Loucy (cell line): ENCODE measurements around the gene MTF1.

Source experiments
- H2AFZ ChIP-seq: fragments of 200-600 bp; sonication (generic); 2 replicates; pipeline ENCODE4 v1.6.0; 2016; ENCODE audit warnings: antibody characterized with exemption, mild to moderate bottlenecking, low read length, moderate library complexity
- H3F3A ChIP-seq: fragments of 200-600 bp; 2 replicates; pipeline ENCODE4 v1.6.0; 2016; ENCODE audit warnings: antibody characterized with exemption, low read depth, mild to moderate bottlenecking
- H3K27me3 ChIP-seq: fragments of 200-600 bp; sonication (generic); 2 replicates; pipeline ENCODE4 v1.6.1; 2014; ENCODE audit warnings: low read length, mild to moderate bottlenecking; ENCODE audit not compliant: insufficient read depth, poor library complexity, severe bottlenecking
- H3K36me3 ChIP-seq: fragments of 200-600 bp; sonication (generic); 2 replicates; pipeline ENCODE4 v1.6.1; 2016; ENCODE audit warnings: low read length; ENCODE audit not compliant: insufficient read depth
- H3K4me1 ChIP-seq: fragments of 200-600 bp; sonication (generic); 2 replicates; pipeline ENCODE4 v1.5.1; 2014; ENCODE audit warnings: low read length, mild to moderate bottlenecking; ENCODE audit not compliant: insufficient read depth, poor library complexity, severe bottlenecking
- H3K4me2 ChIP-seq: fragments of 200-600 bp; sonication (generic); 2 replicates; pipeline ENCODE4 v1.6.0; 2014; ENCODE audit warnings: antibody characterized with exemption, low read length, low read depth, mild to moderate bottlenecking; ENCODE audit not compliant: poor library complexity, severe bottlenecking
- H3K4me3 ChIP-seq: fragments of 200-600 bp; sonication (generic); 2 replicates; pipeline ENCODE4 v1.5.1; 2014; ENCODE audit warnings: low read length, mild to moderate bottlenecking, mixed read lengths; ENCODE audit not compliant: poor library complexity, severe bottlenecking
- H3K79me2 ChIP-seq: fragments of 200-600 bp; sonication (generic); 2 replicates; pipeline ENCODE4 v1.6.1; 2014; ENCODE audit warnings: low read length; ENCODE audit not compliant: insufficient read depth
- H3K9ac ChIP-seq: fragments of 200-600 bp; sonication (generic); 2 replicates; pipeline ENCODE4 v1.6.0; 2014; ENCODE audit warnings: mild to moderate bottlenecking, low read depth, low read length, moderate library complexity; ENCODE audit not compliant: poor library complexity, severe bottlenecking
- H3K9me2 ChIP-seq: fragments of 200-600 bp; sonication (generic); replicated peaks from 2 replicates; pipeline ENCODE4 v1.6.1; 2016; ENCODE audit warnings: low read depth, low read length, mixed read lengths
- H3K9me3 ChIP-seq: fragments of 200-600 bp; sonication (generic); 2 replicates; pipeline ENCODE4 v1.6.1; 2014; ENCODE audit warnings: mild to moderate bottlenecking, antibody characterized with exemption, low read length, low read depth; ENCODE audit not compliant: insufficient read depth
- H4K20me1 ChIP-seq: fragments of 200-600 bp; sonication (generic); 2 replicates; pipeline ENCODE4 v1.6.0; 2014; ENCODE audit warnings: antibody characterized with exemption, low read length, mild to moderate bottlenecking; ENCODE audit not compliant: insufficient read depth, poor library complexity, severe bottlenecking
- CTCF ChIP-seq: fragments of 200-600 bp; sonication (generic); conservative IDR thresholded peaks from 2 replicates; pipeline ENCODE4 v1.5.1; 2014; ENCODE audit warnings: mild to moderate bottlenecking, antibody characterized with exemption, low read length
- EZH2phosphoT487 ChIP-seq: fragments of 200-600 bp; IDR thresholded peaks from 2 replicates; pipeline ENCODE4 v1.6.1; 2018; ENCODE audit warnings: antibody characterized with exemption, mild to moderate bottlenecking, moderate library complexity, borderline replicate concordance

The MTF1 gene

GRCh38 chr1:37844536-37844935 is 14.9 kb downstream of the MTF1 start:
- no peak overlapping the region for H3K4me2 ChIP-seq
- H2AFZ ChIP-seq, result no peak overlapping the region
- H3F3A ChIP-seq, result no peaks in the 10 kb centered on the region
- H3K4me1 ChIP-seq, result peaks cover 9% of the 10 kb centered on the region
- H4K20me1 ChIP-seq, result no peaks in the 10 kb centered on the region
- H3K79me2 ChIP-seq, result peaks cover 26% of the 10 kb centered on the region; the same call in 1 of the 2 replicates
- TF ChIP-seq CTCF (no peak), EZH2phosphoT487 (no peak)
- H3K27me3 ChIP-seq, result no peaks in the 10 kb centered on the region
- H3K4me3 ChIP-seq, result no peak overlapping the region
- H3K9me3 ChIP-seq, result no peaks in the 10 kb centered on the region
- no peak overlapping the region for H3K9ac ChIP-seq
- no peaks in the 10 kb centered on the region for H3K9me2 ChIP-seq
- peaks cover 15% of the 10 kb centered on the region; the same call in 1 of the 2 replicates for H3K36me3 ChIP-seq

- Histone ChIP-seq H3K4me3 (no peak overlapping the region), H3K9me3 (no peaks in the 10 kb centered on the region), H3K9ac (no peak overlapping the region), H3F3A (no peaks in the 10 kb centered on the region), H3K9me2 (no peaks in the 10 kb centered on the region), H3K27me3 (no peaks in the 10 kb centered on the region), H3K4me2 (no peak overlapping the region), H3K79me2 (peaks cover 5% of the 10 kb centered on the region; the same call in 1 of the 2 replicates), H3K4me1 (peaks cover 4% of the 10 kb centered on the region), H2AFZ (no peak overlapping the region), H4K20me1 (no peaks in the 10 kb centered on the region), H3K36me3 (peaks cover 33% of the 10 kb centered on the region; the same call in 1 of the 2 replicates)
- TF ChIP-seq CTCF, result no peak
- TF ChIP-seq EZH2phosphoT487, result no peak
These were observed 17.7 kb downstream of the MTF1 start for GRCh38 chr1:37841652-37842051.

- no peak overlapping the region for H3K4me3 ChIP-seq
- no peaks in the 10 kb centered on the region for H4K20me1 ChIP-seq
- no peaks in the 10 kb centered on the region for H3K9me3 ChIP-seq
- no peaks in the 10 kb centered on the region for H3K4me1 ChIP-seq
- H3F3A ChIP-seq, result no peaks in the 10 kb centered on the region
- no peaks in the 10 kb centered on the region for H3K27me3 ChIP-seq
- H2AFZ ChIP-seq, result no peak overlapping the region
- TF ChIP-seq CTCF, result no peak
- TF ChIP-seq EZH2phosphoT487, result no peak
- no peaks in the 10 kb centered on the region for H3K9me2 ChIP-seq
- peaks cover 5% of the 10 kb centered on the region; the same call in 1 of the 2 replicates for H3K79me2 ChIP-seq
- H3K4me2 ChIP-seq, result no peak overlapping the region
- no peak overlapping the region for H3K9ac ChIP-seq
- peaks cover 39% of the 10 kb centered on the region; the same call in 1 of the 2 replicates for H3K36me3 ChIP-seq
These were observed 18.7 kb downstream of the MTF1 start for GRCh38 chr1:37840711-37841110.
